Neutrophil (primary cell): ENCODE measurements around the gene ZSCAN22.

Experiments
- H3K27ac ChIP-seq: fragments of 200-600 bp; sonication (generic); 2 replicates; pipeline ENCODE4 v1.5.1; 2016; ENCODE audit warnings: mild to moderate bottlenecking, moderate library complexity
- H3K27me3 ChIP-seq: fragments of 200-600 bp; sonication (generic); 2 replicates; pipeline ENCODE4 v1.6.0; 2016; ENCODE audit warnings: mild to moderate bottlenecking
- H3K36me3 ChIP-seq: fragments of 200-600 bp; sonication (generic); 2 replicates; pipeline ENCODE4 v1.5.1; 2017
- H3K4me1 ChIP-seq, 2 experiments: fragments of 200-600 bp in 1 of 2; sonication (generic) in 1 of 2; 1 replicate in 1 of 2; 2 replicates in 1 of 2; pipeline versions ENCODE4 v1.5.1 to v1.6.1; 2013 to 2016; ENCODE audit warnings: low read depth in 1 of 2, low read length in 1 of 2, mild to moderate bottlenecking in 1 of 2, moderate library complexity in 1 of 2; ENCODE audit not compliant: control insufficient read depth in 1 of 2, insufficient read depth in 1 of 2
- H3K4me3 ChIP-seq, 2 experiments: fragments of 200-600 bp in 1 of 2; sonication (generic) in 1 of 2; 1 replicate in 1 of 2; 2 replicates in 1 of 2; pipeline ENCODE4 v1.5.1; 2013 to 2016; ENCODE audit warnings: low read depth in 1 of 2, low read length in 1 of 2, mild to moderate bottlenecking in 1 of 2, moderate library complexity in 1 of 2
- H3K9me3 ChIP-seq: fragments of 200-600 bp; sonication (generic); 2 replicates; pipeline ENCODE4 v1.5.1; 2016
- TF ChIP-seq, protein P1 (sequence below): fragments of 200-600 bp; sonication (generic); IDR thresholded peaks from 2 replicates; pipeline ENCODE4 v1.5.1; 2016; ENCODE audit warnings: antibody characterized with exemption

Gene ZSCAN22

GRCh38 chr19:58353717-58354477 lies 27.1 kb downstream of the ZSCAN22 start:
- Histone ChIP-seq H3K9me3 (no peaks in the 10 kb centered on the region), H3K36me3 (no peaks in the 10 kb centered on the region), H3K4me1 (peaks cover 11 to 16% of the 10 kb centered on the region in 2 experiments), H3K27me3 (peaks cover 68% of the 10 kb centered on the region), H3K27ac (no peak overlapping the region), H3K4me3 (no peak overlapping the region)
- TF ChIP-seq, protein P1, sequence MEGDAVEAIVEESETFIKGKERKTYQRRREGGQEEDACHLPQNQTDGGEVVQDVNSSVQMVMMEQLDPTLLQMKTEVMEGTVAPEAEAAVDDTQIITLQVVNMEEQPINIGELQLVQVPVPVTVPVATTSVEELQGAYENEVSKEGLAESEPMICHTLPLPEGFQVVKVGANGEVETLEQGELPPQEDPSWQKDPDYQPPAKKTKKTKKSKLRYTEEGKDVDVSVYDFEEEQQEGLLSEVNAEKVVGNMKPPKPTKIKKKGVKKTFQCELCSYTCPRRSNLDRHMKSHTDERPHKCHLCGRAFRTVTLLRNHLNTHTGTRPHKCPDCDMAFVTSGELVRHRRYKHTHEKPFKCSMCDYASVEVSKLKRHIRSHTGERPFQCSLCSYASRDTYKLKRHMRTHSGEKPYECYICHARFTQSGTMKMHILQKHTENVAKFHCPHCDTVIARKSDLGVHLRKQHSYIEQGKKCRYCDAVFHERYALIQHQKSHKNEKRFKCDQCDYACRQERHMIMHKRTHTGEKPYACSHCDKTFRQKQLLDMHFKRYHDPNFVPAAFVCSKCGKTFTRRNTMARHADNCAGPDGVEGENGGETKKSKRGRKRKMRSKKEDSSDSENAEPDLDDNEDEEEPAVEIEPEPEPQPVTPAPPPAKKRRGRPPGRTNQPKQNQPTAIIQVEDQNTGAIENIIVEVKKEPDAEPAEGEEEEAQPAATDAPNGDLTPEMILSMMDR: no peak

GRCh38 chr19:58354478-58355030 lies 27.8 kb downstream of the ZSCAN22 start:
- Histone ChIP-seq H3K4me1 (peaks cover 11 to 16% of the 10 kb centered on the region in 2 experiments), H3K36me3 (no peaks in the 10 kb centered on the region), H3K4me3 (no peak overlapping the region), H3K27ac (no peak overlapping the region), H3K27me3 (peaks cover 62% of the 10 kb centered on the region), H3K9me3 (no peaks in the 10 kb centered on the region)
- TF ChIP-seq, protein P1: no peak

DNA sequence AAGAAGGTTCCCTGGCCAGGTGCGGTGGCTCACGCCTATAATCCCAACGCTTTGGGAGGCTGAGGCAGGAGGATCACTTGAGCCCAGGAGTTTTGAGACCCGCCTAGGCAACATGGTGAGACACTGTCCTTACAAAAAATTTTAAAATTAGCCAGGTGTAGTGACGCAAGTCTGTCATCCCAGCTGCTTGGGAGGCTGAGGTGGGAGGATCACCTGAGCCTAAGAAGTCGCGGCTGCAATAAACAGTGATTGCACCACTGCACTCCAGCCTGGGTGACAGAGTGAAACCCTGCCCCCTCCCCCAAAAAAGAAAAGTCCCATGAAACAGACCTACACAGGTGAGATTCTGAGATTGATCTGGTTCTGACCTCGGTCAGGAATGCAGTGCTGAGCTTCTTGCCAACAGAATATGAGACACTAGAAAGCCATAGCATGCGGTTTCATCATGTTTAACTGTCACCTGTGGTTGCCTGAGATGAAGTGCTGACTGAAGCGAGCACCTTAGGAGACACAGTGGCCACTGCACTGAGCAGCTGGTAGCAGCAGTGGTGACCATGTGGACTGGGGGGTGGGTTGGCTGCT lies 28.5 kb downstream of the ZSCAN22 start:
- Histone ChIP-seq H3K9me3 (no peaks in the 10 kb centered on the region), H3K4me1 (peaks cover 11% of the 10 kb centered on the region in 2 experiments), H3K27me3 (peaks cover 54% of the 10 kb centered on the region), H3K27ac (no peak overlapping the region), H3K4me3 (no peak overlapping the region), H3K36me3 (no peaks in the 10 kb centered on the region)
- TF ChIP-seq, protein P1: no peak

- Histone ChIP-seq H3K36me3 (no peaks in the 10 kb centered on the region), H3K27me3 (peaks cover 46% of the 10 kb centered on the region), H3K9me3 (no peaks in the 10 kb centered on the region), H3K27ac (no peak overlapping the region), H3K4me3 (no peak overlapping the region), H3K4me1 (peaks cover 10 to 11% of the 10 kb centered on the region in 2 experiments)
- TF ChIP-seq, protein P1: no peak
Measured at GRCh38 chr19:58355908-58356765, 29.3 kb downstream of the ZSCAN22 start.

GRCh38 chr19:58356766-58357480 lies 30.1 kb downstream of the ZSCAN22 start:
- no peaks in the 10 kb centered on the region for H3K36me3 ChIP-seq
- H3K27me3 ChIP-seq: peaks cover 41% of the 10 kb centered on the region
- H3K4me3 ChIP-seq: no peak overlapping the region
- H3K4me1 ChIP-seq: peaks cover 14 to 15% of the 10 kb centered on the region in 2 experiments
- H3K9me3 ChIP-seq: no peaks in the 10 kb centered on the region
- H3K27ac ChIP-seq: no peak overlapping the region
- TF ChIP-seq, protein P1: no peak
